CD4-positive, alpha-beta T cell treated with Interleukin-6 at 100 ng/mL for 8 hours (primary cell): ENCODE measurements around the gene ERVW-1.

ENCODE experiments used
- DNase-seq: peaks from one replicate; pipeline ENCODE4 v3.0.0-alpha.2; 2020; ENCODE audit warnings: mixed read lengths, low spot score

ERVW-1 gene

DNA sequence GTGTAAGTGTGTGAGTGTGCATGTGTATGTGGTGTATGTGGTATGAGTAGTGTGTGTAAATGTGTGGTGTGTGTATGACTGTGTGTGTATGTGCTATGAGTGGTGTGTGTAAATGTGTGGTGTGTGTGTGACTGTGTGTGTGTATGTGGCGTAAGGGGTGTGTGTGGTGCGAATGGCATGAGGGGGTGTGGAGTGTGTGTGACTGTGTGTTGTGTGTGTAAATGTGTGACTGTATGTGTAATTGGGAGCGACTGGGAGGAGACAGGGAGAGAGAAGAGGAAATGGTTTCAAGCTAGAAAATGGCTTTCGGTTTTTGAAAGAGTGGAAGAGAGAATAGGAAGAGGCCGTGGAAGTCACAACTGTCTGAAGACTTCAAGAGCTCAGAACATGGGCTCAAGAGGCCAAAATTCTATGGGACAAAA, 54.0 kb downstream of the ERVW-1 start:
- no peak for DNase-seq

DNA sequence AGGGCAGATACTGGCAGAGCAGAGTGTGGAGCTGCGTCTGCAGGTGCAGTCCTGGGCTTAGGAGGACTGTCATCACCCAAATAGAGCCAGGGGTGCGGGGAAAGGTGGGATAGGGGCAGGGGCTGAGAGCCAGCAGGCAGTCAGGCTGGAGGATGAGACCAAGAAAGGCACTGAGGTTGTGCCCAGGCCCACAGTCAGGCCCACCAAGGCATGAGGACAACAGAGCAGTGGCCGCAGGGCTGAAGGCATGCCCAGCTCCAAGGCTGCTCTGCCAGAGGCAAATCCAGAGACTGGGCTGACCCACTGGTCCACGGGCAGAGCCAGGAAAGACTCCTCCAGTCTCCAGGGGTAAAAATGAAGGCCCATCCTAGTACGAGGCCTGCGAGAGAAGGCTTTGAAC, 54.8 kb downstream of the ERVW-1 start:
- DNase-seq = no peak

DNA sequence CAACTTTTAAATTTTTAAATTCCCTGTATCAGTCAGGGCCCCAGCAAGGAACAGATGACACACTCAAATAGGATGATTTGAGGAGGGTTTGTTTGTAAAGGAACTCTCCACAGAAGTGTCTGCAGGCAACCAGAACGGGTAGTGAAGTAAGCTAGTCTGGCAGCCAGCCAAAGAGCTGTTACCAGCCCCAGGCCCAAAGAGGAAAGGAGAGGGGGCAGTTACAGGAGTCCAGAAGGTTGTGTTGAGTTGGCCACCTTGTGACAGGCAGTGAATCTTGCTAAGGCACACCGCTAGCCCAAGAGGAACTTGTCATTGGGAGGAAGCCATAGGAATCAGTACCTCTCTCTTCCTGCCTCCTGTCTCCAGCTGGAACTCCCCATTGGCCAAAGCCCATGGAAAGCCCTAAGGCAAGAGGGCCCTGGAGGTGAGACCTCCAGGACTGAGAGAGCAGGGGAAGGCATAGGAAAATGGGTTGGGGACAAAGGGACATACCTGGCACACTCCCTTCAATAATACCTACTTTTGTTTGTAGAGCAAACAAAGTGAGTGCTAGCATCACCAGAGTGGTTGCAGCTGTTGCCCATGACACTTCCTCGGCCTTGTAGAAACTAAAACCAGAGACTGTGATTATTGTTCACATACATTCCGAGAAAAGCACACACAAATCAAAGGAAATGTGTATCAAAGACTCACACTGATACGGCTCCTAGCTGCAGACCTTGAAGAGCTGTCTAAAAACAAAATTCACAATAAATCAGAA, 55.9 kb downstream of the ERVW-1 start:
- no peak for DNase-seq
